HG03457 (cell line): Measurements from ENCODE around the gene MYOM1.

Experiments used
- ATAC-seq: cut with Tn5 transposase; IDR thresholded peaks from one replicate; pipeline ENCODE4 v1.9.1; 2021; ENCODE audit warnings: moderate number of reproducible peaks; ENCODE audit not compliant: unreplicated experiment

The MYOM1 gene

DNA sequence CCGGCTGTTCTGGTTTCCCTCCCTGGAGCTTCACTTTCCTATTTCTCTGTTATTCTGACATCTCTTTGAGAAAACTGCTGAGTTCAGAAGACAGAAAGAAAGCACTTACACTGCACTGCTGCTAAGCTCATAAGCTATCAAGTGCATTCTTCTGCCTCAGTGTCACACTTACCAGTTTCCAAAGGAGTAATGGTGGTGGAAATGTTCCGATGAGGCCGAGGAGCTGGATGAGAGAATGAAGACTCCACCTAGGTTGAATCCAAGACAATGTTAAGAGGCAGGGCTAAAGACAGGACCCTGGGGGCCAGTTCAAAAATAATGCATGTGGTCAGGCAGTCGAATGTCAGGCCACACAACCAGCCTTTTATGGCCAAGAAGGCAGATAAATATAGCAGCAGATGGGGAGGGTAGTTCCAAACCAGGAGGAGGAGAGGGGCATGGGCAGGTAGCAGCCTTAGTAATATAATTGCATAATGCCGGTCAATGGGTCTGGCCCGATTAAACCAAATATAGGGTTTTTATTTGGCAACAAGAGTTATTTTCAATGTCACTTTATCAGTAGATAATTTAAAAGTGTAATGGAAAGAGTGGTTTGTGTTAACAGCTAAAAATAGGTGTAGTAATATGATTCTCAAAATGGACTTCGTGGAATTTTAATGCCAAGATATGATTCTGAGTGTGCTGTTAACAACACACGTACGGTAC is at the start of gene MYOM1:
Gene MYOM1 (minus strand): TSS at position 338 of the 705 bp plus-strand sequence. CDS start 4,745 bp downstream, outside the sequence.
- no peak for ATAC-seq

DNA sequence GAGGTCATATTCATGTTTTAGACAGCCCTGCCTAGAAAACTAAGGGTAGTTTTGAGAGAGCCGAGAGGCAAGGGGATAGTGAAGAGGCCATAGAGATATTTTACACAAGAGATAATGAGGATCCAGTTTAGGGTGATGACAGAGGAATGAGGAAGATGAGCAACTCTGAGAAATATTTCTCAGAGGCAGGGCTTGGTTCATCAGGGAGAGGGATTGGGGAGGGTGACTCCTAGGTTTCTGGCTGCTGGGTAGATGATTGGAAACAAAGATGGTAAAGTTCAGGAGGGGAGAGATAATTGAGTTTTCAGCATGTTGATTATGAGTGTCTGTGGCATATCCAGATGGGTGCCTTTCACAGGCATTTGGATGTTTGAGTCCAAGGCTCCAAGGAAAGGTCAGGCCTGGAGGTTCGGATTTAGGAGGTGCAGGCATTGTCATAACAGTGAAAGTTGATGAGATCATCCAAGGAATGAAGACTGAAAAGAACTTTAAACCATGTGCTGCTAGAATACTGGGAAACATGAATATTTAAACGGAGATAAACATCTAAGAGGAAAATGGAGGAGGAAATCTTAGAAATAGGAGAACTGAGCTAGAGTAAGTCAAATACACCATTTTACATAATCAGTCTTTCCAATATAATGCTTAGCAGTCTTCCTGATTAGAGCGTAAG is 49.6 kb upstream of the MYOM1 start:
- ATAC-seq = no peak

DNA sequence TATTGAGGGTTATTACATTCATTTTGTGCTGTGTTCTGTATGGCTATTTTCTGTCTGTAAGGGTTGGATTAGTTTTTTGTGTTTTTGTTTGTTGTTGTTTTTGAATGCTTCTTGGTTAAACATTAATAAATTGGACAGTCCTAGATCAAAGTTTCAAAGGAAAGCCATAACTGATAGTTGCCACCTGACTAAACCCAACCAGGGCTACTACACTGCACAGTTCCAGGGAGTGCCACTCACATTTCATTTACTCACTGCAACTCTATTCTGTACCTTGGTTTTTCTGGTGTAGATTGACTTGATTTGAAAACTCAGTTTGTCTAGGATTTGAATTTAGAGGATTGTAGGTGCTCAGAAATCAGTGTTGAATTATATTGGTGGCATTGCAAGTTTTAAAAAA is 48.5 kb upstream of the MYOM1 start:
- no peak for ATAC-seq

DNA sequence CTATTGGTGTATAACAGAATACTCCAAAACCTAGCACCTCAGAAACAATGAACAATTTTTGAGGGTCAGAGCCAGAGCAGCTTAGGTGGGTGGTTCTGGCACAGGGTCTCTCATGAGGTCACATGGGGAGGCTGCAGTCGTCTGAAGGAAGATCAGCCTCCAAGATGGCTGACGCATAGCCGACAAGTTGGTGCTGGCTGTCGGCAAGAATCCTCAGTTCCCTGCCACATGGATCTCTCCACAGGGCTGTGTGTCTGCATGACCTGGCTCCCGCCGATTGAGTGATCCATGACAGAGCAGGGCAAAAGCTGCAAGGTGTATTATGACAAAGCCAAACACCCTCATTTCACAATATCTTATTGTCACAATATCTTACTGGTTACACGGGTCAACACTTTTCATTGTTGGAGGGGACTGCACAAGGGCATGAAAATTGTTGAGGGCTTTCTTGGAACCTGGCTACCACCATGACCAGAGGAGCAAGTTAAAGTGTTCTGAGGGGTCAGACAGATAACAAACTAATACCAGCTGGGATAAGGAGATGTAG is 46.4 kb upstream of the MYOM1 start:
- ATAC-seq = no peak

DNA sequence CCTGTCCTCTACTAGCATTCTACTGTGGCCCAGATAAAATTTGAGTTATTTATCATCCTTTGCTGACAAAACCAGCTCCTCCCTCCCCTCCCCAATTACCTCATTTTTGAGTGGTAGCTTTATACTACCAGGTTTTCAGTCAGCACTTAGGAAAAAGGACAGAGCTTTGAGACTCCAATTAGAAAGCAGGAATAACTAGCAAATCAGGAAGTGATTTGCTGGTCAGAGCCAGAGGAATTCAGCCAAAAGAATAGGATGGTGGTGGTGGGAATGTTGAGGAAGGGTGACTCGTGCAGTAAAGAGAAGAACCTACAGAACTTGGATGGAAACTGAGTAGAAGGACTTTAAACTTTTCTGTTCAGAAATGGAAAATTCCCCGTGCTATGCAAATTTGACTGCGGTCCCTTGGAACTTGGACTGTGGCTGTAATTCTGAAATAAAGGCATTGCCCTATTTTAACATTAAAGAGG is 45.8 kb upstream of the MYOM1 start:
- ATAC-seq = no peak

DNA sequence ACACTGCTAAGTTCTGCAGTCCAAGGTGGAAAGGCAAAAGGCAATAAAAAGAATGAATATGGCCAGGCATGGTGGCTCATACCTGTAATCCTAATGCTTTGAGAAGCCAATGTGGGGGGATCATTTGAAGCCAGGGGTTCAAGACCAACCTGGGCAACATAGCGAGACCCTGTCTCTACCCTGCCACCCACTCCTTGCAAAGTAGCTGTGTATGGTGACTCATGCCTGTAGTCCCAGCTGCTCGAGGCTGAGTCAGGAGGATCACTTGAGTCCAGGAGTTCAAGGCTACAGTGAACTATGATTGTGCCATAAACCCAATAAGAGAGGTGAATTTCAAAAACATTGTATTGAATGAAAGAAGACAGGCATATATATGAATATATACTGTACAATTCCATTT is 44.6 kb upstream of the MYOM1 start:
- no peak for ATAC-seq

DNA sequence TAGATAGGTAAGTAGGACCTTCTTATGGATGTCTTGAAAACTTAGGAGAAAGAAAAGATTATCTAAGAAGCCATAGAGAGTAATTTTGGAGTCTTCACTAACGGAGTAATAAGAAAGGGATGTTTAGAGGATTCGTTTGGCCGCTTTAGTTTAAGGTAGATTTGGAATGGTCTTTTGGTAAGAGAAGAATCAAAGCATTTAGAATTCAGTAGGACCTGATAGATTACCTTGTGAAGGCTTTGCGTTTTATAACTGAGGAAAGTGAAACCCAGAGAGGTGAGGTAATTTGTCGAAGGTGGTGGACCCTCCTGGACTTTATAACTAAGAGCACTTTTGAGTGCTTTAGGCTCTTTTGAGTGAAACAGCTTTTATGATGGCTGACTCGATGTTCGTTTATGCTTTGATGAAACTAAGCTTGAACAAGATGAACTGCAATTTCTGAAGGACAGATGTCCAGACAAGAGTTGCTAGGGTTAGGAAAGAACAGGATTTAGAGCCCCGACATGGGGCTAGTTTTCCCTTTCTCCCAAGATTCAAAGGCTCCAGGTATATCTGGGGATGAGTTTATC is 43.4 kb upstream of the MYOM1 start:
- ATAC-seq = no peak

DNA sequence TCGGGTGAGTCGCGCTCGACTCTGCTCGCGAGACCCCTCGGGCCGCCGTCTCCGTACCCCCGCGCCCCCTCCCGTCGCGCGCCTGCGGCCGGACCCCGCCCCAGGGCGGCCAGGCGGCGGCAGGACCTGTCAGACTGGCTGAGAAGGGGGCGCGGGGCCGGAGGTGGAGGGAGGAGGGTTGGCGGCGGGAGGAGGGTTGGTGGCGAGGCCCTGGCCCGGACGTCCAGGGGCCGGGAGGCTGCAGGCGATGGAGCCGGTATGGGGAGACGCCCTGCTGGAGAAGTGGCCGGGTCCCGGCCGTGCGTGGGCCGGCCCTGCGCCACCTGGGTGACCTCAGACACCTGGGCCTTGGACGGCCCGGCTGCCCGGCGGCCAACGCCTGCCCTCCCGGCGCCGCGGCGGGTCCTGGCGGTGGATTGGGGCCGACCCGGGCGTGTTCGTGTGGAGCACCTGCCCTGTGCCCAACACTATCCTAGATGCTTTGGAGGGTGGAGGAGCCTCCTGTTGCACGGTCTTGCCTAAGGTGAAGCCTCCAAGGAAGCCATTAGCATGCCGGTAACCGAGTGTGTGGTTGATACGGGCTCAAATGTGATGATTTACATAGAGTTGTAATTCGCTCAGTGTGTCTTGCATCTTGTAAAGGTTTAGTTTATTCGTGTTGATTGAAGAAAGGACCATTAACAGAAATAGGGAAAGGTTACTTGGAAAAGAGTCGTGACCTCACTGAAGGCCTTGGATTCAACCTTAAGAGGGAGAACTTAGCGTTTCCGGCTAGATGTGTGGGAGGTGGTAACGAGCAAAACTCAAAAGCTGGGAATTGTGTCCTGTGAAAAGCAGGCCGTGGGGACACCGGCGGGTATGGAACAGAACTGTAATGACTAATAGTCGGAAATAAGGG is 42.7 kb upstream of the MYOM1 start:
- peak; percentile 26 for ATAC-seq

DNA sequence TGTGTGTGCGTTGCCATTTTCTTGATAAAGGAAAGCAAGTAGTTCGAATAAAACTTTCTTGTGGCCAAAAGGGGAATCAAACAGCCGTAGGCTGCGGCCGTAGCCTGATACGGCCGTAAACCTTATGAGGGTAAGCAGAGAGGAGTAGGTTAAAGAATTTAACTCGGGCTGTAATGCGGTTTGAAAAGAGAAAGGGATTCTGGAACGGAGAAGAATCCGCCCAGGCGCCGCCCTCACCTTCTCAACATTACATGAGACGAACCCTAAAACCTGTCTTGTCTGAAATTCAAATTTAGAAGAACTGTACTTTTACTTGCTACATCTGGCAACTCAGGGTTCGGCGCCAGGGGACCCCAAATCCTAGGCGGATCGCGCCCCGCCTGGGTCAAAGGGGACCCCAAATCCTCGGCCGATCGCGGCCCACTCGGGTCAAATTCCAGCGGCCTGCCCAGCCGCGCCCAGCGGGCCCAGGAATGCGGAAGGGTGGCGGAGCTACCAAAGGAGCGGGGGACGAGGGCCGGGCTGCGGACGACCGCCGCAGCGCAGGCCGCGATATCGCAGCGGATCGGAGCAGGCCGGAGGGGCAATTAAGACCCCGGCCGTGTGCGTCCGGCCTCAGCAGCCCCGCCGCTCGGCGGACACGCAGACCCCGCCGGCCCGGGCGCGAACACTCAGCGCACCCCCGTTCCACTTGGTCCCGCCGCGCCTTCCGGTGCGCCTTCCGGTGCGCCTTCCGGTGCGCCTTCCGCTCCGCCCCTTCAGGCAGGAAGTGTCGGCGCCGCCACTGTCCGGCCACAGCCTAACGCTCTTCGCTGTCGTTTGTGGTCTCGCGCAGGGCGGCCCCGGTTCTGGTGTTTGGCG is 41.8 kb upstream of the MYOM1 start, which contains the start of gene MYL12B:
Gene MYL12B (plus strand): TSS at position 761 of the 861 bp plus-strand sequence. CDS start 10,766 bp downstream, outside the sequence.
- ATAC-seq = peak; percentile 71

DNA sequence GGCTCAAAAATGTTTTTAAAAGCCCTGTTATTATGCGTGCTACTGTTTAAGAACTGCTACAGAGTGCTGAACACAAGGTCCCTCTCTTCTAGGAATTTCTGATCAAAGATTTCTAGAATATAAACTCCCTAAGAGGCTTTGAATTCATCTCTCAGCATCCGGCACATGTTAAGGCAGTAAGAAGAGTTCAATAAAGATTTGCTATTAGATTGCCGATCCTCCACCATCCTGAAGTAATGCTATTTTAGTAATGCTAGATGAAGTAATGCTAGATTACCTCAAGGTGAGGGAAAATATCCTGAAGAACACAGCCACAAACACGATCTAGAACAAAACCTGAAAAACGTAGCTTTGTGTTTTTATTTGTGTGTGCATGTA is 41.2 kb upstream of the MYOM1 start:
- ATAC-seq = no peak

DNA sequence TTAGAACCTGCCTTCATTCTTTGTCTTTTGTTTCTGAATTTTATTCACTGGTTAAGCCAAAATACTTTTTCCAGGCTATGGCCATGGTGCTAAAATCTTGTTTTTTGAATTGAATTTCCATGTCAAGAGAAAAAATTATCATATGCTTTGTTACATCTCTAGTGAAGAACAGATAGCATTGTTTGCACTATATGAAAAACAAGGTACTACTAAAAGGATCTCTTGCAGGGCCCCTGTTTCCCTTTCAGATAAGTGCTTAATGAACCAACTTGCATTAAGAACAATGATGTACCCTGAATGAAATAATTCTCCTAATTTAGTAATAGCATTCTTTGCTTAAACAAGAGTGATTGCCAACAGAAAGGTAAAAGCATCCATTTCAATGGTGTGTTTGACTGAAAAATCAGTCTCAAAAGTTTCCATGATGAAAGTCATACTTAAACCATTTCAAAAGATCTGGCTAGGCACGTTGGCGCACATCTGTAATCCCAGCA is 37.9 kb upstream of the MYOM1 start:
- ATAC-seq = no peak

DNA sequence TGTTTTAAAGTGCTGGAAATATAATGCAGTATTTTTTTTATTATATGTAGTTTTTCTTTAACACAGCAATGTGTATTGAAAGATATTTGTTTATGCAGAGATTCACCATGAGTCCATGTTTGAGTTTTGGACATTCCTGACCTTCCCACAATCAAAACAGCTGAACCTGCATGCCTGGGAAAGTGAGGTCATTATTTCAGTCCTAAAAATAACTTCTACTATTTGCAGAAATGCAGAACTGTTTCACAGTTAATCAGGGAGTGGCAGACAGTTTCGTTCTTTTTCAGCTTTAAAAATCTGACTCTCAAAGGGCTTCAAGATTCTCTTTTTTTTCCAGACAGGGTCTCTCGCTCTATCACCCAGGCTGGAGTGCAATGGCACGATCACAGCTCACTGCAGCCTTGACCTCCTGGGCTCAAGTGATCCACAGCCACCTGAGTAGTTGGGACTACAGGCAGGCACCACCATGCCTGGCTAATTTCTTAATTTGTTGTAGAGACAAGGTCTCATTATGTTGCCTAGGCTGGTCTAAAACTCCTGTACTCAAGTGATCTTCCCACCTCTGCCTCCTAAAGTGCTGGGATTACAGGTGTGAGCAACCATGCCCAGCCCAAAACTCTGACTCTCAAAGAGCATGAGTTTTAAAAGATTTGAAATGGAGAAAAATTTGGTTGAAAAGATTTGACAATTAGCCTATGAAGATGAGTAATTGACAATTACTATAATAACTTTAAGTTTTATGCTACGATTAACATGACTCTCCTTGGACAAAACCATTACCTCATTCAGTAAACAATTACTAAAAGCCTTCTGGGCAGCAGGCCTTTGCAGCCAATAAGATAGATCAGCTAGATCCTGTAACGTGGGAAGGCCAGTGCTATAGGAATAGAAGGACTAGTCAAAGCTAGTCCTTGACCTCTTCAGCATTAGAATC is 37.2 kb upstream of the MYOM1 start:
- no peak for ATAC-seq

DNA sequence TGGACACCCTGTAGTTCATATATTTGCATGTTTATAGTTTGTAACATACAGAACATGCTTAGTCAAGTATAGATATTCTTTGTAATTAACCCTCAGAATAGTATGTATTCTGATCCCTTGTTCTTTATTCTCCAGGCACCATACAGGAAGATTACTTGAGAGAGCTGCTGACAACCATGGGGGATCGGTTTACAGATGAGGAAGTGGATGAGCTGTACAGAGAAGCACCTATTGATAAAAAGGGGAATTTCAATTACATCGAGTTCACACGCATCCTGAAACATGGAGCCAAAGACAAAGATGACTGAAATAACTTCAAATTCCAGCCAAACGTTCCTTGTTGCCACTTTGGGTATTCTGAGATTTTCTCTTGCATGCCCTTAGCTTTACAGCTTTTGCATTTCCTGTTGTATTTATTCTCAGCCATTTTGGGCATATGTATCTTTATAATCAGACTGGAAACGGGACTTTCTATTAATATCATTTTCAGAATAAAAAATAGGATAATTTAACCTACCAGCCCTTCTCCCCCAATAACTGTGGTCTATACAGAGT is 35.9 kb upstream of the MYOM1 start:
- ATAC-seq = no peak

DNA sequence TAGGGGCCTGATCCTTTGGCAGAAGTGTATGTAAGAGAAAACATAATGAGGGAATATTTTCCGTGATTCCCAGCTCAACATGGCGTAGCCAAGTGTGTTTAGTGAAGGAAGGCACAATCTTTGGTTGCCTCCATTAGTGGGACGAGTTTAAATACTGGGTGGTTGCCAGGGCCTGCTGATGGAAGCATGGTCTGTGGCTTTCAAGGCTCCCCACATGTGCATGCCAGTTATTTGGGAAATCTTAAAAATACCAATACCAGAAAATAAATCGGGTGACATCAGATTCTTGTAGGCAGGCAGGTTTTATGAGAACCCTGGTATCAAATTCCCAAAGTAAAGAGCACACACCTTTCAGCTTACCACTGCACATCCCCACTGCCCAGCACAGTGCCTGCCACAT is 35.0 kb upstream of the MYOM1 start:
- ATAC-seq = no peak

DNA sequence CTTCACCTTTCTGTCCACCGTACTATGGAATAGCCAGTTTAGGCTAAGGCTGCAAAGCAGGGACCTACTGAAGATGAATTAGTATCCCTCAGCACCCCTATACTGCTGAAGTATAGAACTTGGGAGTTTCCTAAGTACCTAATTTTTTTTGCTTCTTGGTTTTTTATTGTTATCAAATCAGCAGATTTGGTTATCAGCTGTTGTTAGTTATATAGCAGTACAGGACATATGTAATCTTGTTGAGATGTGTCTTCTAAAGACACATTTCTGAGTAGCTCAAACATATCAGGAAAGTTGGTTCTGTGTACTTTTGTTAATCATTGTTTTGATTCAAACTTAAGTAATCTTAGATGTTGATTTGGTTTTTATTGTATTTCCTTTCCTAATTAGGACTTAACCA is 33.1 kb upstream of the MYOM1 start:
- ATAC-seq = no peak

DNA sequence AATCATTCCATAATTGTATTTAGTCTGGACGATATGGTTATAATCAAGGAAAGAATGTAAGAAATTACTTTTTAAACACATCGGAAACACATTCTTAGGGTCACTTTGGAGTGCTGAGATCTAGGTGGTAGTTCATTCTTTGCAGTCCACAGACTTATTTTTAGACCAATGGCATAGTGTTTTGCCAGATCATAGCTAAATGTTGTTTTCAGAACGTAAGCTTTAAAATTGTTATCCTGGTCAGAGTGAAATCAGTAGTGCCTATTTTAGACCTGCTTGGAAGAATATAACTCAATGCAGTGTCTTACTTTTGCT is 32.2 kb upstream of the MYOM1 start:
- no peak for ATAC-seq

DNA sequence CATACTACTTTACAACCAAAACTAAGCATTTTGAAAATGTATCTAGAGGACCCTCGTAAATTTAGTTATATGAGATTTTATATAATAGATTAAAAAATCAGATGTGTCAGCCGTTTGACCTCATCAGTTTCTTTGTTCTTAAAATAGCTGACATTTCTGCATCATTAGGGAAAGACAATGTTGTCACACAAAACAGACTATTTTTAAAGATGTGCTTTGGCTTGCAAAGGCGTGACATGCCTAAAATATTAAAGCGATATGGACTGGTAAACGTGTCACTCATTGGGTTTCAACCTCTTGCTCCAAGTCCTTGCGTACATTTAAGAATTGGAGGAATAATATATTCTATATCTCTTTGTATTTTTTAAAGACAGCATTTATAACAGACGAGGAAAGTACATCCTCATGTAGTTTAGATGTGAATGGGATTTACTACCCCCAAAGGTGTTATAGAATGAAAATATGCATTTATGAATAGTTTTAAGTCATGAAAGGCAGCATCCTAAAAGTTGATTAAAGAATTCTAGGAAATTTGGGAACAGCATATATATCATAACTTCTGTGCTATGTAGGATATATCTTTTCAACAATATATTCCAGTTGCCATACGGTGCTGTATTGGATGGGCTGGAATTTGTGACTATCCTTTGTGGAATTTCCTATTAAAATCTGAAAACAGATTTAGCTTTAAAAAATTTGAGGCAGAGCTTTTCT is 31.6 kb upstream of the MYOM1 start:
- no peak for ATAC-seq
